Measurements from ENCODE around the gene DLGAP1. TPM values are rescaled to one million over a fixed set of nuclear protein-coding genes. Genes with fewer than 3 reads are reported as not detected.

Gene DLGAP1
- total and polyA plus RNA-seq, 7 experiments from 2014 or later, result 0.32 to 1.0 TPM; not detected in 5

- POLR2A ChIA-PET, result no interaction called here
- Histone ChIP-seq H3K27ac (ENCODE audit: low read depth, low read length) (no peak overlapping the region), H3K27me3 (ENCODE audit: control insufficient read depth in 2 of 2, insufficient read depth in 2 of 2, low read length in 2 of 2) (no peaks in the 10 kb centered on the region), H3K4me1 (ENCODE audit: control insufficient read depth in 2 of 2, insufficient read depth in 2 of 2, low read length in 2 of 2) (no peaks in the 10 kb centered on the region), H3K36me3 (ENCODE audit: control insufficient read depth in 2 of 3, insufficient read depth in 3 of 3, low read length in 3 of 3) (no peaks in the 10 kb centered on the region), H3K4me3 (ENCODE audit: low read length) (no peak overlapping the region), H3K9me3 (ENCODE audit: control insufficient read depth in 2 of 3, low read length in 3 of 3) (no peaks in the 10 kb centered on the region)
- intact Hi-C loops (cut with micrococcal nuclease), result no loop called here
- Mint-ChIP-seq H3K27ac (no peak overlapping the region), H3K9me3 (peaks cover 0 to 6% (median 1%) of the 10 kb centered on the region in 11 donors), H3K4me3 (no peak overlapping the region), H3K36me3 (no peaks in the 10 kb centered on the region), H3K27me3 (peaks cover 0 to 16% (median 8%) of the 10 kb centered on the region in 5 donors), H3K4me1 (no peaks in the 10 kb centered on the region)
- DNase-seq, result no peak
- CTCF ChIA-PET, result interaction anchor here (1.1 kb wide), 1 partner anchor 27 kb away, joined by 3 read pairs; no protein-coding TSS in a partner anchor
- no peak for ATAC-seq
Measured at GRCh38 chr18:3692113-3692621, 762.9 kb downstream of the DLGAP1 start.

- ChIA-PET POLR2A (interaction anchor here (0.7 kb wide), 1 partner anchor 187 kb away, joined by 3 read pairs; no protein-coding TSS in a partner anchor), CTCF (interaction anchor here (1.1 kb wide), 1 partner anchor 26 kb away, joined by 3 read pairs; no protein-coding TSS in a partner anchor)
- no peaks in the 10 kb centered on the region for H3K27me3 ChIP-seq (ENCODE audit: control insufficient read depth in 2 of 2, insufficient read depth in 2 of 2, low read length in 2 of 2)
- intact Hi-C loops (cut with micrococcal nuclease), result no loop called here
- H3K36me3 Mint-ChIP-seq, result peaks cover 0 to under 1% (median 0%) of the 10 kb centered on the region in 5 donors
- H3K4me3 ChIP-seq (ENCODE audit: low read length), result no peak overlapping the region
- H3K27ac Mint-ChIP-seq, result no peak overlapping the region
- no peak for DNase-seq
- no peaks in the 10 kb centered on the region for H3K4me1 ChIP-seq (ENCODE audit: control insufficient read depth in 2 of 2, insufficient read depth in 2 of 2, low read length in 2 of 2)
- H3K36me3 ChIP-seq (ENCODE audit: control insufficient read depth in 2 of 3, insufficient read depth in 3 of 3, low read length in 3 of 3), result no peaks in the 10 kb centered on the region
- no peaks in the 10 kb centered on the region for H3K4me1 Mint-ChIP-seq
- H3K4me3 Mint-ChIP-seq, result no peak overlapping the region
- peaks cover 0 to 13% (median 8%) of the 10 kb centered on the region in 5 donors for H3K27me3 Mint-ChIP-seq
- H3K27ac ChIP-seq (ENCODE audit: low read depth, low read length), result no peak overlapping the region
- H3K9me3 Mint-ChIP-seq, result peaks cover 0 to 6% (median 1%) of the 10 kb centered on the region in 11 donors
- no peak for ATAC-seq
- no peaks in the 10 kb centered on the region for H3K9me3 ChIP-seq (ENCODE audit: control insufficient read depth in 2 of 3, low read length in 3 of 3)
Measured at GRCh38 chr18:3691705-3692104, 763.4 kb downstream of the DLGAP1 start.

GRCh38 chr18:3690764-3691066 lies 764.4 kb downstream of the DLGAP1 start:
- H3K4me3 ChIP-seq (ENCODE audit: low read length), result no peak overlapping the region
- peaks cover 0 to 7% (median 0%) of the 10 kb centered on the region in 11 donors for H3K9me3 Mint-ChIP-seq
- ChIA-PET POLR2A (no interaction called here), CTCF (interaction anchor here (0.7 kb wide), 1 partner anchor 145 kb away, joined by 3 read pairs; no protein-coding TSS in a partner anchor)
- ATAC-seq (no peak), DNase-seq (no peak)
- H3K27me3 ChIP-seq (ENCODE audit: control insufficient read depth in 2 of 2, insufficient read depth in 2 of 2, low read length in 2 of 2), result no peaks in the 10 kb centered on the region
- intact Hi-C loops (cut with micrococcal nuclease), result no loop called here
- no peaks in the 10 kb centered on the region for H3K36me3 ChIP-seq (ENCODE audit: control insufficient read depth in 2 of 3, insufficient read depth in 3 of 3, low read length in 3 of 3)
- no peaks in the 10 kb centered on the region for H3K9me3 ChIP-seq (ENCODE audit: control insufficient read depth in 2 of 3, low read length in 3 of 3)
- peaks cover 0 to 6% (median 0%) of the 10 kb centered on the region in 5 donors for H3K36me3 Mint-ChIP-seq
- H3K4me1 ChIP-seq (ENCODE audit: control insufficient read depth in 2 of 2, insufficient read depth in 2 of 2, low read length in 2 of 2), result no peaks in the 10 kb centered on the region
- no peak overlapping the region for H3K4me3 Mint-ChIP-seq
- no peak overlapping the region for H3K27ac ChIP-seq (ENCODE audit: low read depth, low read length)
- H3K27ac Mint-ChIP-seq, result no peak overlapping the region
- H3K27me3 Mint-ChIP-seq, result peaks cover 0 to 9% (median 5%) of the 10 kb centered on the region in 5 donors
- H3K4me1 Mint-ChIP-seq, result no peaks in the 10 kb centered on the region

- Histone ChIP-seq H3K27me3 (ENCODE audit: control insufficient read depth in 2 of 2, insufficient read depth in 2 of 2, low read length in 2 of 2) (no peaks in the 10 kb centered on the region), H3K4me3 (ENCODE audit: low read length) (no peak overlapping the region), H3K27ac (ENCODE audit: low read depth, low read length) (no peak overlapping the region), H3K36me3 (ENCODE audit: control insufficient read depth in 2 of 3, insufficient read depth in 3 of 3, low read length in 3 of 3) (no peaks in the 10 kb centered on the region), H3K4me1 (ENCODE audit: control insufficient read depth in 2 of 2, insufficient read depth in 2 of 2, low read length in 2 of 2) (no peaks in the 10 kb centered on the region), H3K9me3 (ENCODE audit: control insufficient read depth in 2 of 3, low read length in 3 of 3) (no peaks in the 10 kb centered on the region)
- Mint-ChIP-seq H3K36me3 (peaks cover 0 to 6% (median 0%) of the 10 kb centered on the region in 5 donors), H3K9me3 (peaks cover 0 to 7% (median 0%) of the 10 kb centered on the region in 11 donors), H3K4me1 (no peaks in the 10 kb centered on the region), H3K4me3 (no peak overlapping the region), H3K27me3 (peaks cover 0 to 5% (median under 1%) of the 10 kb centered on the region in 5 donors), H3K27ac (no peak overlapping the region)
- DNase-seq (no peak), ATAC-seq (no peak)
- ChIA-PET POLR2A (no interaction called here), CTCF (no interaction called here)
- intact Hi-C loops (cut with micrococcal nuclease), result no loop called here
Measured at GRCh38 chr18:3689986-3690763, 764.9 kb downstream of the DLGAP1 start.

- Mint-ChIP-seq H3K4me1 (no peaks in the 10 kb centered on the region), H3K27me3 (peaks cover 0 to 5% (median 0%) of the 10 kb centered on the region in 5 donors), H3K36me3 (peaks cover 0 to 6% (median 0%) of the 10 kb centered on the region in 5 donors), H3K27ac (no peak overlapping the region), H3K4me3 (no peak overlapping the region), H3K9me3 (peaks cover 0 to 7% (median 0%) of the 10 kb centered on the region in 11 donors)
- no peaks in the 10 kb centered on the region for H3K4me1 ChIP-seq (ENCODE audit: control insufficient read depth in 2 of 2, insufficient read depth in 2 of 2, low read length in 2 of 2)
- no peak for ATAC-seq
- no peaks in the 10 kb centered on the region for H3K27me3 ChIP-seq (ENCODE audit: control insufficient read depth in 2 of 2, insufficient read depth in 2 of 2, low read length in 2 of 2)
- no peak for DNase-seq
- H3K9me3 ChIP-seq (ENCODE audit: control insufficient read depth in 2 of 3, low read length in 3 of 3), result no peaks in the 10 kb centered on the region
- ChIA-PET POLR2A (no interaction called here), CTCF (no interaction called here)
- no peak overlapping the region for H3K27ac ChIP-seq (ENCODE audit: low read depth, low read length)
- H3K36me3 ChIP-seq (ENCODE audit: control insufficient read depth in 2 of 3, insufficient read depth in 3 of 3, low read length in 3 of 3), result no peaks in the 10 kb centered on the region
- no peak overlapping the region for H3K4me3 ChIP-seq (ENCODE audit: low read length)
- intact Hi-C loops (cut with micrococcal nuclease), result no loop called here
Measured at GRCh38 chr18:3689091-3689490, 766.0 kb downstream of the DLGAP1 start.

- H3K9me3 Mint-ChIP-seq, result peaks cover 0 to 7% (median 0%) of the 10 kb centered on the region in 11 donors
- H3K27me3 Mint-ChIP-seq, result peaks cover 0 to 5% (median 0%) of the 10 kb centered on the region in 5 donors
- Histone ChIP-seq H3K27me3 (ENCODE audit: control insufficient read depth in 2 of 2, insufficient read depth in 2 of 2, low read length in 2 of 2) (no peaks in the 10 kb centered on the region), H3K9me3 (ENCODE audit: control insufficient read depth in 2 of 3, low read length in 3 of 3) (no peaks in the 10 kb centered on the region), H3K27ac (ENCODE audit: low read depth, low read length) (no peak overlapping the region), H3K4me3 (ENCODE audit: low read length) (no peak overlapping the region), H3K4me1 (ENCODE audit: control insufficient read depth in 2 of 2, insufficient read depth in 2 of 2, low read length in 2 of 2) (no peaks in the 10 kb centered on the region), H3K36me3 (ENCODE audit: control insufficient read depth in 2 of 3, insufficient read depth in 3 of 3, low read length in 3 of 3) (no peaks in the 10 kb centered on the region)
- intact Hi-C loops (cut with micrococcal nuclease), result no loop called here
- DNase-seq (no peak), ATAC-seq (no peak)
- CTCF ChIA-PET, result no interaction called here
- no peak overlapping the region for H3K4me3 Mint-ChIP-seq
- POLR2A ChIA-PET, result no interaction called here
- H3K4me1 Mint-ChIP-seq, result no peaks in the 10 kb centered on the region
- no peak overlapping the region for H3K27ac Mint-ChIP-seq
- peaks cover 0 to 6% (median 0%) of the 10 kb centered on the region in 5 donors for H3K36me3 Mint-ChIP-seq
Measured at GRCh38 chr18:3688690-3689089, 766.4 kb downstream of the DLGAP1 start.

All from naive thymus-derived CD4-positive, alpha-beta T cell (primary cell).